OCI-LY7 (cell line): ENCODE results near the gene TOM1L2. TPM values are rescaled to one million over a fixed set of nuclear protein-coding genes. Genes with fewer than 3 reads are reported as not detected.

ENCODE experiments used
- BruUV-seq: library from RNA; stranded (reverse); fragments of 400-500 nt; replicated peaks from 2 replicates; lab custom pipeline; 2021; lab: Mats Ljungman, UMichigan
- CTCF ChIA-PET: fragments of 300-600 bp; sonication (Branson Sonifier 250); formaldehyde crosslinking; loops from one replicate; lab custom pipeline; 2022; ENCODE audit warnings: antibody characterized with exemption; ENCODE audit not compliant: unreplicated experiment; lab: Charles Lee
- POLR2A ChIA-PET: fragments of 300-600 bp; sonication (Branson Sonifier 250); formaldehyde crosslinking; loops from one replicate; lab custom pipeline; 2022; ENCODE audit warnings: antibody characterized with exemption; lab: Charles Lee
- DNase-seq: peaks from one replicate; pipeline ENCODE4 v3.0.0-alpha.2; 2015; ENCODE audit warnings: low spot score
- H2AFZ ChIP-seq: fragments of 200-600 bp; sonication (generic), shearing (Covaris generic); 2 replicates; pipeline ENCODE4 v1.6.1; 2014; ENCODE audit warnings: mild to moderate bottlenecking, antibody characterized with exemption, low read length, moderate library complexity
- H3K27ac ChIP-seq: fragments of 200-600 bp; sonication (generic); 2 replicates; pipeline ENCODE4 v1.5.1; 2014; ENCODE audit warnings: mixed run types, low read depth, mild to moderate bottlenecking, moderate library complexity, low read length, inconsistent platforms; ENCODE audit not compliant: poor library complexity, severe bottlenecking
- H3K36me3 ChIP-seq: fragments of 200-600 bp; sonication (generic); 2 replicates; pipeline ENCODE4 v1.6.1; 2014; ENCODE audit warnings: mild to moderate bottlenecking, antibody characterized with exemption, low read length, moderate library complexity, mixed read lengths; ENCODE audit not compliant: insufficient read depth
- H3K4me1 ChIP-seq: fragments of 200-600 bp; sonication (generic); 2 replicates; pipeline ENCODE4 v1.5.1; 2014; ENCODE audit warnings: mild to moderate bottlenecking, low read length; ENCODE audit not compliant: insufficient read depth, poor library complexity, severe bottlenecking
- H3K4me2 ChIP-seq: fragments of 200-600 bp; sonication (generic); 2 replicates; pipeline ENCODE4 v1.6.1; 2014; ENCODE audit warnings: mild to moderate bottlenecking, low read length
- H3K4me3 ChIP-seq: fragments of 200-600 bp; sonication (generic); 2 replicates; pipeline ENCODE4 v1.5.1; 2014; ENCODE audit warnings: mild to moderate bottlenecking, low read depth, low read length; ENCODE audit not compliant: poor library complexity, severe bottlenecking
- H3K79me2 ChIP-seq: fragments of 200-600 bp; sonication (generic); 2 replicates; pipeline ENCODE4 v1.6.1; 2016; ENCODE audit warnings: low read depth, mild to moderate bottlenecking, low read length, moderate library complexity, mixed read lengths; ENCODE audit not compliant: insufficient read depth
- H3K9me2 ChIP-seq: fragments of 200-600 bp; sonication (generic); 2 replicates; pipeline ENCODE4 v1.6.1; 2016; ENCODE audit warnings: mild to moderate bottlenecking, low read length, mixed read lengths; ENCODE audit not compliant: insufficient read depth
- H3K9me3 ChIP-seq: fragments of 200-600 bp; sonication (generic); 2 replicates; pipeline ENCODE4 v1.6.1; 2014; ENCODE audit warnings: mild to moderate bottlenecking, mixed run types, low read length, mixed read lengths
- H4K20me1 ChIP-seq: fragments of 200-600 bp; sonication (generic); 2 replicates; pipeline ENCODE4 v1.6.1; 2014; ENCODE audit warnings: mild to moderate bottlenecking, antibody characterized with exemption, low read length, moderate library complexity, mixed read lengths; ENCODE audit not compliant: insufficient read depth
- CTCF ChIP-seq: fragments of 200-600 bp; sonication (generic); conservative IDR thresholded peaks from 2 replicates; pipeline ENCODE4 v1.5.1; 2014; ENCODE audit warnings: mild to moderate bottlenecking, antibody characterized with exemption, low read length, moderate library complexity, mixed read lengths
- EZH2phosphoT487 ChIP-seq: fragments of 200-600 bp; sonication (generic); IDR thresholded peaks from 2 replicates; pipeline ENCODE4 v1.6.1; 2018; ENCODE audit warnings: low read depth, borderline replicate concordance, mild to moderate bottlenecking, mixed run types, antibody characterized with exemption, low read length, moderate library complexity, mixed read lengths
- intact Hi-C: fragments of 100-400 bp; cut with micrococcal nuclease; formaldehyde crosslinking; loops from one replicate; pipeline ENCODE4 v1.10.0; 2022; ENCODE audit not compliant: unreplicated experiment
- total RNA-seq, 2 experiments: library from RNA; depleted of rRNA in 1 of 2; stranded (reverse); fragments of >200 nt in 1 of 2; shearing (Covaris generic) in 1 of 2; gene quantifications; 2 replicates each; pipeline ENCODE4 v1.2.3, GENCODE V29; 2014 to 2022

Gene TOM1L2
- total RNA-seq, 2 experiments from 2014 or later: 4.9 to 14.3 TPM

- Histone ChIP-seq H2AFZ (no peak overlapping the region), H3K4me1 (no peaks in the 10 kb centered on the region), H3K9me2 (no peaks in the 10 kb centered on the region), H3K4me2 (no peak overlapping the region), H3K4me3 (no peak overlapping the region), H3K9me3 (no peaks in the 10 kb centered on the region), H3K27ac (no peak overlapping the region), H4K20me1 (no peaks in the 10 kb centered on the region), H3K36me3 (no peaks in the 10 kb centered on the region), H3K79me2 (no peaks in the 10 kb centered on the region)
- intact Hi-C loops: no loop called here
- DNase-seq: no peak
- TF ChIP-seq CTCF: no peak
- no peak for TF ChIP-seq EZH2phosphoT487
- POLR2A ChIA-PET: interaction anchor here (0.8 kb wide), 1 partner anchor 18 kb away, joined by 3 read pairs; no protein-coding TSS in a partner anchor
- CTCF ChIA-PET: no interaction called here
- BruUV-seq: no TSS peak
Measured at GRCh38 chr17:17926840-17927449, 45.3 kb downstream of the TOM1L2 start.

- H3K9me2 ChIP-seq: no peaks in the 10 kb centered on the region
- no peak overlapping the region for H2AFZ ChIP-seq
- BruUV-seq: no TSS peak
- no peak overlapping the region for H3K4me2 ChIP-seq
- POLR2A ChIA-PET: interaction anchor here (0.6 to 0.8 kb wide), 3 partner anchors 19 to 308 kb away, joined by 3 read pairs; no protein-coding TSS in a partner anchor
- H3K27ac ChIP-seq: no peak overlapping the region
- H3K4me3 ChIP-seq: no peak overlapping the region
- H3K79me2 ChIP-seq: no peaks in the 10 kb centered on the region
- intact Hi-C loops: no loop called here
- H3K9me3 ChIP-seq: no peaks in the 10 kb centered on the region
- H3K36me3 ChIP-seq: no peaks in the 10 kb centered on the region
- CTCF ChIA-PET: no interaction called here
- H3K4me1 ChIP-seq: no peaks in the 10 kb centered on the region
- TF ChIP-seq EZH2phosphoT487: no peak
- no peak for TF ChIP-seq CTCF
- H4K20me1 ChIP-seq: no peaks in the 10 kb centered on the region
- no peak for DNase-seq
Measured at GRCh38 chr17:17926036-17926435, 46.2 kb downstream of the TOM1L2 start.

GRCh38 chr17:17924857-17925250 is 47.3 kb downstream of the TOM1L2 start:
- ChIA-PET CTCF (no interaction called here), POLR2A (no interaction called here)
- Histone ChIP-seq H4K20me1 (no peaks in the 10 kb centered on the region), H3K27ac (no peak overlapping the region), H3K4me3 (no peak overlapping the region), H3K4me2 (no peak overlapping the region), H2AFZ (no peak overlapping the region), H3K9me2 (no peaks in the 10 kb centered on the region), H3K36me3 (no peaks in the 10 kb centered on the region), H3K4me1 (peaks cover 1% of the 10 kb centered on the region), H3K9me3 (no peaks in the 10 kb centered on the region), H3K79me2 (no peaks in the 10 kb centered on the region)
- BruUV-seq: no TSS peak
- intact Hi-C loops: no loop called here
- DNase-seq: no peak
- TF ChIP-seq EZH2phosphoT487: no peak
- TF ChIP-seq CTCF: no peak
